Caco-2 (cell line): ENCODE results near the gene IL1RAPL2. TPM values are rescaled to one million over a fixed set of nuclear protein-coding genes. Genes with fewer than 3 reads are reported as not detected.

Experiments
- BruUV-seq: library from RNA; stranded (reverse); fragments of 400-500 nt; replicated peaks from 2 replicates; lab custom pipeline; 2021; lab: Mats Ljungman, UMichigan
- CTCF ChIA-PET: fragments of 300-600 bp; sonication (Branson Sonifier 250); formaldehyde crosslinking; loops from one replicate; lab custom pipeline; 2022; ENCODE audit warnings: antibody characterized with exemption; lab: Charles Lee
- POLR2A ChIA-PET: fragments of 300-600 bp; sonication (Branson Sonifier 250); formaldehyde crosslinking; loops from one replicate; lab custom pipeline; 2022; ENCODE audit warnings: antibody characterized with exemption; lab: Charles Lee
- DNase-seq, 2 experiments: peaks; one replicate each; pipeline versions ENCODE4 v3.0.0 to v3.0.0-alpha.2; 2020 to 2022
- H3K27me3 ChIP-seq: replicated peaks from 2 replicates; pipeline ENCODE4 v1.6.0; 2011; ENCODE audit warnings: low read length; ENCODE audit not compliant: control insufficient read depth, insufficient read depth
- H3K36me3 ChIP-seq: 2 replicates; pipeline ENCODE4 v1.5.1; 2011; ENCODE audit warnings: low read length; ENCODE audit not compliant: control insufficient read depth, insufficient read depth
- H3K4me1 ChIP-seq: fragments of 250-450 bp; sonication (Bioruptor Pico); 2 replicates; pipeline ENCODE4 v1.5.1; 2020; ENCODE audit warnings: mild to moderate bottlenecking
- H3K4me3 ChIP-seq: 2 replicates; pipeline ENCODE4 v1.5.1; 2011; ENCODE audit warnings: low read depth, mild to moderate bottlenecking, control low read depth, low read length
- H3K9me3 ChIP-seq: fragments of 250-450 bp; sonication (Bioruptor Pico); 2 replicates; pipeline ENCODE4 v1.5.1; 2020; ENCODE audit warnings: mild to moderate bottlenecking, moderate library complexity
- H3K27ac Mint-ChIP-seq: one replicate; pipeline ENCODE4 v1.8.0; 2022; ENCODE audit warnings: mixed read lengths; ENCODE audit not compliant: unreplicated experiment
- H3K27me3 Mint-ChIP-seq: one replicate; pipeline ENCODE4 v1.8.0; 2022; ENCODE audit warnings: mixed read lengths; ENCODE audit not compliant: insufficient read depth, unreplicated experiment
- H3K36me3 Mint-ChIP-seq: one replicate; pipeline ENCODE4 v1.8.0; 2022; ENCODE audit warnings: mild to moderate bottlenecking, mixed read lengths; ENCODE audit not compliant: insufficient read depth, unreplicated experiment
- H3K4me1 Mint-ChIP-seq: one replicate; pipeline ENCODE4 v1.8.0; 2022; ENCODE audit warnings: low read depth, mixed read lengths; ENCODE audit not compliant: unreplicated experiment
- H3K4me3 Mint-ChIP-seq: one replicate; pipeline ENCODE4 v1.8.0; 2022; ENCODE audit warnings: mild to moderate bottlenecking, moderate library complexity, mixed read lengths; ENCODE audit not compliant: unreplicated experiment
- H3K9me3 Mint-ChIP-seq: one replicate; pipeline ENCODE4 v1.8.0; 2022; ENCODE audit warnings: mixed read lengths; ENCODE audit not compliant: unreplicated experiment
- CTCF ChIP-seq, 2 experiments: fragments of 200-600 bp in 1 of 2; IDR thresholded peaks; 1 replicate in 1 of 2; 2 replicates in 1 of 2; pipeline versions ENCODE4 v1.5.1 to v1.8.0; 2011 to 2022; ENCODE audit warnings: antibody characterized with exemption in 1 of 2, control low read depth in 1 of 2, inconsistent platforms in 1 of 2, low read depth in 1 of 2, low read length in 1 of 2, mild to moderate bottlenecking in 1 of 2, moderate library complexity in 1 of 2; ENCODE audit not compliant: insufficient read depth in 1 of 2, severe bottlenecking in 1 of 2, unreplicated experiment in 1 of 2
- intact Hi-C: fragments of 100-400 bp; cut with micrococcal nuclease; formaldehyde crosslinking; loops from one replicate; pipeline ENCODE4 v1.10.0; 2022; ENCODE audit not compliant: unreplicated experiment
- total RNA-seq: library from RNA; stranded (reverse); gene quantifications from 2 replicates; pipeline ENCODE4 v1.2.3, GENCODE V29; 2022

The IL1RAPL2 gene
- total RNA-seq, 1 experiment from 2014 or later = not detected

- no peaks in the 10 kb centered on the region for H3K36me3 Mint-ChIP-seq
- Histone ChIP-seq H3K36me3 (no peaks in the 10 kb centered on the region), H3K4me3 (no peak overlapping the region), H3K4me1 (no peaks in the 10 kb centered on the region), H3K9me3 (no peaks in the 10 kb centered on the region), H3K27me3 (no peaks in the 10 kb centered on the region)
- H3K9me3 Mint-ChIP-seq = no peaks in the 10 kb centered on the region
- ChIA-PET CTCF (no interaction called here), POLR2A (no interaction called here)
- no TSS peak for BruUV-seq
- H3K27me3 Mint-ChIP-seq = no peaks in the 10 kb centered on the region
- H3K27ac Mint-ChIP-seq = no peak overlapping the region
- intact Hi-C loops = no loop called here
- TF ChIP-seq CTCF (IDR thresholded peaks at IDR 0.05; ENCODE audit: insufficient read depth in 1 of 2, low read depth in 1 of 2, low read length in 1 of 2, severe bottlenecking in 1 of 2, unreplicated experiment in 1 of 2) = no peak
- no peak for DNase-seq
- H3K4me1 Mint-ChIP-seq = no peaks in the 10 kb centered on the region
- H3K4me3 Mint-ChIP-seq = no peak overlapping the region
These were observed 762.8 kb downstream of the IL1RAPL2 start for GRCh38 chrX:105328773-105329172.

GRCh38 chrX:105331244-105331643 lies 765.2 kb downstream of the IL1RAPL2 start:
- H3K27me3 ChIP-seq = no peaks in the 10 kb centered on the region
- ChIA-PET CTCF (no interaction called here), POLR2A (no interaction called here)
- no peaks in the 10 kb centered on the region for H3K9me3 ChIP-seq
- Mint-ChIP-seq H3K36me3 (no peaks in the 10 kb centered on the region), H3K27ac (no peak overlapping the region), H3K4me3 (no peak overlapping the region), H3K4me1 (no peaks in the 10 kb centered on the region), H3K27me3 (no peaks in the 10 kb centered on the region), H3K9me3 (no peaks in the 10 kb centered on the region)
- TF ChIP-seq CTCF (IDR thresholded peaks at IDR 0.05; ENCODE audit: insufficient read depth in 1 of 2, low read depth in 1 of 2, low read length in 1 of 2, severe bottlenecking in 1 of 2, unreplicated experiment in 1 of 2) = no peak
- H3K4me1 ChIP-seq = no peaks in the 10 kb centered on the region
- no peaks in the 10 kb centered on the region for H3K36me3 ChIP-seq
- DNase-seq = no peak
- BruUV-seq = no TSS peak
- H3K4me3 ChIP-seq = no peak overlapping the region
- intact Hi-C loops = no loop called here

- CTCF ChIA-PET = no interaction called here
- POLR2A ChIA-PET = no interaction called here
- no peaks in the 10 kb centered on the region for H3K27me3 ChIP-seq
- Mint-ChIP-seq H3K4me1 (no peaks in the 10 kb centered on the region), H3K4me3 (no peak overlapping the region), H3K27ac (no peak overlapping the region), H3K9me3 (no peaks in the 10 kb centered on the region), H3K27me3 (no peaks in the 10 kb centered on the region), H3K36me3 (no peaks in the 10 kb centered on the region)
- BruUV-seq = no TSS peak
- no peaks in the 10 kb centered on the region for H3K4me1 ChIP-seq
- intact Hi-C loops = no loop called here
- no peaks in the 10 kb centered on the region for H3K9me3 ChIP-seq
- TF ChIP-seq CTCF (IDR thresholded peaks at IDR 0.05; ENCODE audit: insufficient read depth in 1 of 2, low read depth in 1 of 2, low read length in 1 of 2, severe bottlenecking in 1 of 2, unreplicated experiment in 1 of 2) = no peak
- no peak for DNase-seq
- H3K36me3 ChIP-seq = no peaks in the 10 kb centered on the region
- H3K4me3 ChIP-seq = no peak overlapping the region
These were observed 781.4 kb downstream of the IL1RAPL2 start for GRCh38 chrX:105347373-105347772.
